H9 (cell line): Measurements from ENCODE around the gene SKIC2. TPM values are rescaled to one million over a fixed set of nuclear protein-coding genes. Genes with fewer than 3 reads are reported as not detected.

Experiments used
- DNase-seq: peaks from one replicate; pipeline ENCODE4 v3.0.0-alpha.2; 2017
- H2AFZ ChIP-seq: one replicate; pipeline ENCODE4 v1.6.1; 2013; ENCODE audit warnings: mild to moderate bottlenecking, low read length, control low read depth, moderate library complexity
- H2AK5ac ChIP-seq: 2 replicates; pipeline ENCODE4 v1.6.1; 2013; ENCODE audit warnings: low read length, control low read depth, mixed read lengths; ENCODE audit not compliant: insufficient read length
- H2BK120ac ChIP-seq: one replicate; pipeline ENCODE4 v1.6.1; 2013; ENCODE audit warnings: low read depth, mild to moderate bottlenecking, low read length, control low read depth, inconsistent platforms; ENCODE audit not compliant: poor library complexity, severe bottlenecking
- H2BK12ac ChIP-seq: 2 replicates; pipeline ENCODE4 v1.6.1; 2013; ENCODE audit warnings: low read length, control low read depth, mixed read lengths, low read depth; ENCODE audit not compliant: insufficient read length
- H2BK15ac ChIP-seq: 2 replicates; pipeline ENCODE4 v1.6.1; 2013; ENCODE audit warnings: low read depth, low read length, control low read depth
- H2BK20ac ChIP-seq: one replicate; pipeline ENCODE4 v1.6.1; 2013; ENCODE audit warnings: low read depth, mild to moderate bottlenecking, low read length, control low read depth, inconsistent platforms; ENCODE audit not compliant: poor library complexity, severe bottlenecking
- H2BK5ac ChIP-seq: 2 replicates; pipeline ENCODE4 v1.6.1; 2013; ENCODE audit warnings: low read length, control low read depth, mixed read lengths; ENCODE audit not compliant: insufficient read length
- H3K14ac ChIP-seq: 2 replicates; pipeline ENCODE4 v1.6.1; 2013; ENCODE audit warnings: low read length, control low read depth; ENCODE audit not compliant: insufficient read depth
- H3K18ac ChIP-seq: 2 replicates; pipeline ENCODE4 v1.6.1; 2013; ENCODE audit warnings: low read depth, mild to moderate bottlenecking, mixed read lengths, low read length, control low read depth; ENCODE audit not compliant: insufficient read length
- H3K23ac ChIP-seq: 2 replicates; pipeline ENCODE4 v1.6.1; 2013; ENCODE audit warnings: low read length, control low read depth, mixed read lengths, low read depth; ENCODE audit not compliant: insufficient read length
- H3K23me2 ChIP-seq: 2 replicates; pipeline ENCODE4 v1.6.1; 2013; ENCODE audit warnings: low read depth, mild to moderate bottlenecking, mixed read lengths, low read length, control low read depth; ENCODE audit not compliant: insufficient read length, poor library complexity, severe bottlenecking
- H3K27ac ChIP-seq: 2 replicates; pipeline ENCODE4 v1.5.1; 2013; ENCODE audit warnings: low read length, control low read depth, mixed read lengths, low read depth; ENCODE audit not compliant: insufficient read length
- H3K27me3 ChIP-seq: 2 replicates; pipeline ENCODE4 v1.6.1; 2013; ENCODE audit warnings: low read length, control low read depth, inconsistent platforms; ENCODE audit not compliant: insufficient read depth
- H3K4ac ChIP-seq: 2 replicates; pipeline ENCODE4 v1.6.1; 2013; ENCODE audit warnings: low read depth, mild to moderate bottlenecking, control low read depth, inconsistent platforms, low read length, moderate library complexity
- H3K4me1 ChIP-seq: 2 replicates; pipeline ENCODE4 v1.6.1; 2013; ENCODE audit warnings: low read length, control low read depth, inconsistent platforms; ENCODE audit not compliant: insufficient read depth
- H3K4me2 ChIP-seq: 2 replicates; pipeline ENCODE4 v1.6.1; 2013; ENCODE audit warnings: low read length, control low read depth, mixed read lengths; ENCODE audit not compliant: insufficient read length, insufficient read depth
- H3K56ac ChIP-seq: 2 replicates; pipeline ENCODE4 v1.6.1; 2013; ENCODE audit warnings: low read depth, mild to moderate bottlenecking, mixed read lengths, low read length, control low read depth; ENCODE audit not compliant: insufficient read length
- H3K79me1 ChIP-seq: 2 replicates; pipeline ENCODE4 v1.6.1; 2013; ENCODE audit warnings: low read depth, mild to moderate bottlenecking, moderate library complexity, low read length, control low read depth, inconsistent platforms; ENCODE audit not compliant: insufficient read depth, poor library complexity, severe bottlenecking
- H3K79me2 ChIP-seq: 2 replicates; pipeline ENCODE4 v1.6.1; 2013; ENCODE audit warnings: low read length, control low read depth, inconsistent platforms; ENCODE audit not compliant: insufficient read depth
- H3K9ac ChIP-seq: 2 replicates; pipeline ENCODE4 v1.6.1; 2013; ENCODE audit warnings: low read length, control low read depth, mixed read lengths; ENCODE audit not compliant: insufficient read length; ENCODE audit errors: extremely low read depth
- H3K9me3 ChIP-seq: one replicate; pipeline ENCODE4 v1.6.1; 2013; ENCODE audit warnings: low read depth, low read length, inconsistent platforms; ENCODE audit not compliant: control insufficient read depth
- H3T11ph ChIP-seq: one replicate; pipeline ENCODE4 v1.6.1; 2013; ENCODE audit warnings: mild to moderate bottlenecking, low read length, control low read depth, inconsistent platforms
- H4K20me1 ChIP-seq: one replicate; pipeline ENCODE4 v1.6.1; 2013; ENCODE audit not compliant: control insufficient read depth, insufficient read length, insufficient read depth
- H4K5ac ChIP-seq: 2 replicates; pipeline ENCODE4 v1.6.1; 2013; ENCODE audit warnings: low read depth, mild to moderate bottlenecking, mixed read lengths, low read length, control low read depth; ENCODE audit not compliant: insufficient read length
- H4K8ac ChIP-seq: replicated peaks from 2 replicates; pipeline ENCODE4 v1.6.1; 2013; ENCODE audit warnings: low read length, control low read depth, mixed read lengths, low read depth; ENCODE audit not compliant: insufficient read length
- H4K91ac ChIP-seq: 2 replicates; pipeline ENCODE4 v1.6.1; 2013; ENCODE audit warnings: low read depth, mild to moderate bottlenecking, moderate library complexity, mixed read lengths, low read length, control low read depth; ENCODE audit not compliant: insufficient read length
- H3K27ac Mint-ChIP-seq, 3 experiments: 2 replicates in 2 of 3; 3 replicates in 1 of 3; pipeline ENCODE4 v1.8.0; 2020 to 2021; ENCODE audit warnings: mixed read lengths in 3 of 3, mild to moderate bottlenecking in 1 of 3, moderate library complexity in 1 of 3
- H3K27me3 Mint-ChIP-seq: 2 replicates; pipeline ENCODE4 v1.8.0; 2021; ENCODE audit warnings: low read depth, mild to moderate bottlenecking, moderate library complexity, mixed read lengths
- H3K36me3 Mint-ChIP-seq, 3 experiments: 2 replicates in 2 of 3; 3 replicates in 1 of 3; pipeline ENCODE4 v1.8.0; 2020 to 2021; ENCODE audit warnings: low read depth in 3 of 3, mixed read lengths in 3 of 3; ENCODE audit not compliant: insufficient read depth in 1 of 3
- H3K4me1 Mint-ChIP-seq, 2 experiments: 2 replicates each; pipeline ENCODE4 v1.8.0; 2020; ENCODE audit warnings: mixed read lengths in 2 of 2
- H3K4me3 Mint-ChIP-seq, 2 experiments: 2 replicates in 1 of 2; 3 replicates in 1 of 2; pipeline ENCODE4 v1.8.0; 2020 to 2021; ENCODE audit warnings: mild to moderate bottlenecking in 2 of 2, mixed read lengths in 2 of 2, moderate library complexity in 1 of 2
- H3K9me3 Mint-ChIP-seq, 2 experiments: 2 replicates in 1 of 2; 3 replicates in 1 of 2; pipeline ENCODE4 v1.8.0; 2020; ENCODE audit warnings: mild to moderate bottlenecking in 2 of 2, mixed read lengths in 2 of 2, moderate library complexity in 1 of 2
- WGBS: extraction: QIAGEN DNeasy Blood & Tissue Kit; methylation state at CpG from one replicate; pipeline ENCODE4 v1.1.7; 2013; ENCODE audit warnings: missing lambda C conversion rate, low lambda C conversion rate, mixed read lengths; ENCODE audit not compliant: insufficient read length; ENCODE audit errors: extremely low coverage; 5-methylcytosine and 5-hydroxymethylcytosine counted together
- total RNA-seq: library from RNA; stranded (reverse); gene quantifications from 2 replicates; pipeline ENCODE4 v1.2.1, GENCODE V29; 2021
- TF ChIP-seq, protein P1 (sequence below): fragments of 200-600 bp; sonication (generic); conservative IDR thresholded peaks from 3 replicates; pipeline ENCODE4 v1.8.0; 2021; ENCODE audit warnings: antibody characterized with exemption, mild to moderate bottlenecking

Gene SKIC2
- total RNA-seq, 1 experiment from 2014 or later = 86.2 TPM

DNA sequence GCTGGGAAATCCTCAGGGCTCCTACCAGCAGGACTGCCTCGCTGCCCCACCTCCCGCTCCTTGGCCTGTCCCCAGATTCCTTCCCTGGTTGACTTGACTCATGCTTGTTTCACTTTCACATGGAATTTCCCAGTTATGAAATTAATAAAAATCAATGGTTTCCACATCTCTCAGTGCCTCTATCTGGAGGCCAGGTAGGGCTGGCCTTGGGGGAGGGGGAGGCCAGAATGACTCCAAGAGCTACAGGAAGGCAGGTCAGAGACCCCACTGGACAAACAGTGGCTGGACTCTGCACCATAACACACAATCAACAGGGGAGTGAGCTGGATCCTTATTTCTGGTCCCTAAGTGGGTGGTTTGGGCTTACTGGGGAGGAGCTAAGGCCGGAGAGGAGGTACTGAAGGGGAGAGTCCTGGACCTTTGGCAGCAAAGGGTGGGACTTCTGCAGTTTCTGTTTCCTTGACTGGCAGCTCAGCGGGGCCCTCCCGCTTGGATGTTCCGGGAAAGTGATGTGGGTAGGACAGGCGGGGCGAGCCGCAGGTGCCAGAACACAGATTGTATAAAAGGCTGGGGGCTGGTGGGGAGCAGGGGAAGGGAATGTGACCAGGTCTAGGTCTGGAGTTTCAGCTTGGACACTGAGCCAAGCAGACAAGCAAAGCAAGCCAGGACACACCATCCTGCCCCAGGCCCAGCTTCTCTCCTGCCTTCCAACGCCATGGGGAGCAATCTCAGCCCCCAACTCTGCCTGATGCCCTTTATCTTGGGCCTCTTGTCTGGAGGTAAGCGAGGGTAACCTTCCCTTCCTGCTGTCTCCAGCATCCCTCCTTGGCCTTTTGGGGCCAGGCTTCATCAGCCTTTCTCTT, 13.2 kb upstream of the SKIC2 start, which contains the start of gene CFB:
CFB (plus strand) TSS at position 589 of the 863 bp plus-strand sequence; CDS start at position 716, 127 bp downstream.
- TF ChIP-seq, protein P1, sequence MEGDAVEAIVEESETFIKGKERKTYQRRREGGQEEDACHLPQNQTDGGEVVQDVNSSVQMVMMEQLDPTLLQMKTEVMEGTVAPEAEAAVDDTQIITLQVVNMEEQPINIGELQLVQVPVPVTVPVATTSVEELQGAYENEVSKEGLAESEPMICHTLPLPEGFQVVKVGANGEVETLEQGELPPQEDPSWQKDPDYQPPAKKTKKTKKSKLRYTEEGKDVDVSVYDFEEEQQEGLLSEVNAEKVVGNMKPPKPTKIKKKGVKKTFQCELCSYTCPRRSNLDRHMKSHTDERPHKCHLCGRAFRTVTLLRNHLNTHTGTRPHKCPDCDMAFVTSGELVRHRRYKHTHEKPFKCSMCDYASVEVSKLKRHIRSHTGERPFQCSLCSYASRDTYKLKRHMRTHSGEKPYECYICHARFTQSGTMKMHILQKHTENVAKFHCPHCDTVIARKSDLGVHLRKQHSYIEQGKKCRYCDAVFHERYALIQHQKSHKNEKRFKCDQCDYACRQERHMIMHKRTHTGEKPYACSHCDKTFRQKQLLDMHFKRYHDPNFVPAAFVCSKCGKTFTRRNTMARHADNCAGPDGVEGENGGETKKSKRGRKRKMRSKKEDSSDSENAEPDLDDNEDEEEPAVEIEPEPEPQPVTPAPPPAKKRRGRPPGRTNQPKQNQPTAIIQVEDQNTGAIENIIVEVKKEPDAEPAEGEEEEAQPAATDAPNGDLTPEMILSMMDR = no peak
- H3K27me3 Mint-ChIP-seq = peaks cover 57% of the 10 kb centered on the region
- H3K14ac ChIP-seq = no peak within 1 kb of the TSS
- no peak within 1 kb of the TSS for H2AFZ ChIP-seq
- H3K4ac ChIP-seq = no peak within 1 kb of the TSS
- H3K36me3 Mint-ChIP-seq = peaks cover 0 to 5% (median 1%) of the 10 kb centered on the region in 3 experiments; a peak in 5 of 7 replicates
- H3K79me2 ChIP-seq = no peaks in the 10 kb centered on the region
- H3K9me3 ChIP-seq = no peaks in the 10 kb centered on the region
- H3K4me3 Mint-ChIP-seq = no peak within 1 kb of the TSS
- no peak within 1 kb of the TSS for H3K9ac ChIP-seq
- no peak within 1 kb of the TSS for H2BK15ac ChIP-seq
- H2BK12ac ChIP-seq = no peak within 1 kb of the TSS
- H3K18ac ChIP-seq = no peak within 1 kb of the TSS
- no peak within 1 kb of the TSS for H4K8ac ChIP-seq
- H3K79me1 ChIP-seq = no peaks in the 10 kb centered on the region
- no peak within 1 kb of the TSS for H2AK5ac ChIP-seq
- H2BK20ac ChIP-seq = no peak within 1 kb of the TSS
- peak within 1 kb of the TSS in 2 of 3 experiments; percentile 15 to 87; a peak in 4 of 7 replicates for H3K27ac Mint-ChIP-seq
- peaks cover 5 to 9% of the 10 kb centered on the region in 2 experiments; a peak in 3 of 4 replicates for H3K4me1 Mint-ChIP-seq
- H3K9me3 Mint-ChIP-seq = no peaks in the 10 kb centered on the region
- H3K23me2 ChIP-seq = no peaks in the 10 kb centered on the region
- no peak within 1 kb of the TSS for H3K23ac ChIP-seq
- no peak within 1 kb of the TSS for H3K4me2 ChIP-seq
- no peak within 1 kb of the TSS for H3K27ac ChIP-seq
- no peak within 1 kb of the TSS for H4K5ac ChIP-seq
- no peak within 1 kb of the TSS for H2BK5ac ChIP-seq
- peak; percentile 66 for DNase-seq
- H3K4me1 ChIP-seq = no peaks in the 10 kb centered on the region
- peaks cover 2% of the 10 kb centered on the region for H4K20me1 ChIP-seq
- H4K91ac ChIP-seq = no peak within 1 kb of the TSS
- no peak within 1 kb of the TSS for H3T11ph ChIP-seq
- H3K27me3 ChIP-seq = no peaks in the 10 kb centered on the region
- no peak within 1 kb of the TSS for H3K56ac ChIP-seq
- H2BK120ac ChIP-seq = no peak within 1 kb of the TSS
- WGBS = no CpG with 5 or more reads among the region's 11 CpGs
